ENCODE results near the gene LOXHD1. TPM values are rescaled to one million over a fixed set of nuclear protein-coding genes. Genes with fewer than 3 reads are reported as not detected.

The LOXHD1 gene
- total RNA-seq, 1 experiment from 2014 or later = 0.35 TPM

DNA sequence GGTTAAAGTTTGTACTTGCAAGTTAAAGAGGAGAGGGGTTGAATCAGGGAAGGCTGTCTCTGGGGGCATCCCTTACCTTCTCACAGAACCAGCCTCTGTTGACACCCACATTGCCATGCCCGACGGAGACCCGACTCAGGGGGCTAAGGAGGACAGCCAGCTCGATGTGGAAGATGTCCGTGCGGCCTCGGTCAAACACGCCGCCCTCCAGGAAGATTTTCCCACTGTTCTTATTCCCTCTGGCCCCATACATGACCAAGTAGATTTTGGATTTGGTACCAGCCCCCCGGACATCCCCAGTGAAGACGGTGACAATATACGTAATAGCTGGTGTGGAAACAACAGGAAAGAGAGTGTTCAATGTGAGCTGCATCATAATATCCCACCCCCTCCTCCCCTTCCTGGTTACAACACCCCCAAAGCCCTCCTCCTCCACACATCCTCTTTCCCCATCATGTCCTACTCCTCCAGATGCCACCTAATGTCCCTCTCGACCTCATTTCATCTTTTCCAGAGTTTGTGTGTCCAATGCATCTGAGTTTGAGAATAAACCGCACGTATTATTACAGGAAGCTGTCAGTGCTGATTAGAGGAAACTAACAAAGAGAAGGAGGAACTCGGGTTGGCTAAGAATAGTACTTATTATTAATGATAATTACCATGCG lies 55.7 kb downstream of the LOXHD1 start:
- H3K36me3 Mint-ChIP-seq = no peaks in the 10 kb centered on the region
- TF ChIP-seq ZNF416 (CRISPR knock-in tag; IDR thresholded peaks at IDR 0.05) (no peak), PRRX2 (CRISPR knock-in tag; IDR thresholded peaks at IDR 0.05) (no peak), ELF4 (CRISPR knock-in tag; IDR thresholded peaks at IDR 0.05; ENCODE audit: low read depth) (no peak), ZNF138 (CRISPR knock-in tag; conservative IDR thresholded peaks at IDR 0.05) (no peak), MAX (CRISPR knock-in tag; IDR thresholded peaks at IDR 0.05) (no peak), NR2C2 (CRISPR knock-in tag; IDR thresholded peaks at IDR 0.05) (no peak), ZNF532 (CRISPR knock-in tag; IDR thresholded peaks at IDR 0.05; ENCODE audit: borderline replicate concordance) (no peak), NR3C1 (CRISPR knock-in tag; conservative IDR thresholded peaks at IDR 0.05; ENCODE audit: low read depth) (no peak), FOXK1 (CRISPR knock-in tag; IDR thresholded peaks at IDR 0.05) (no peak), NFE2L1 (CRISPR knock-in tag; IDR thresholded peaks at IDR 0.05) (no peak), E2F4 (CRISPR knock-in tag; IDR thresholded peaks at IDR 0.05; ENCODE audit: borderline replicate concordance, low read depth) (no peak), CBFB (CRISPR knock-in tag; IDR thresholded peaks at IDR 0.05; ENCODE audit: low read depth) (no peak), TP53 (CRISPR knock-in tag; IDR thresholded peaks at IDR 0.05) (no peak)
- TF ChIP-seq, protein P1, sequence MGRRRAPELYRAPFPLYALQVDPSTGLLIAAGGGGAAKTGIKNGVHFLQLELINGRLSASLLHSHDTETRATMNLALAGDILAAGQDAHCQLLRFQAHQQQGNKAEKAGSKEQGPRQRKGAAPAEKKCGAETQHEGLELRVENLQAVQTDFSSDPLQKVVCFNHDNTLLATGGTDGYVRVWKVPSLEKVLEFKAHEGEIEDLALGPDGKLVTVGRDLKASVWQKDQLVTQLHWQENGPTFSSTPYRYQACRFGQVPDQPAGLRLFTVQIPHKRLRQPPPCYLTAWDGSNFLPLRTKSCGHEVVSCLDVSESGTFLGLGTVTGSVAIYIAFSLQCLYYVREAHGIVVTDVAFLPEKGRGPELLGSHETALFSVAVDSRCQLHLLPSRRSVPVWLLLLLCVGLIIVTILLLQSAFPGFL (CRISPR knock-in tag; IDR thresholded peaks at IDR 0.05; ENCODE audit: borderline replicate concordance) = no peak
- TF ChIP-seq, protein P2, sequence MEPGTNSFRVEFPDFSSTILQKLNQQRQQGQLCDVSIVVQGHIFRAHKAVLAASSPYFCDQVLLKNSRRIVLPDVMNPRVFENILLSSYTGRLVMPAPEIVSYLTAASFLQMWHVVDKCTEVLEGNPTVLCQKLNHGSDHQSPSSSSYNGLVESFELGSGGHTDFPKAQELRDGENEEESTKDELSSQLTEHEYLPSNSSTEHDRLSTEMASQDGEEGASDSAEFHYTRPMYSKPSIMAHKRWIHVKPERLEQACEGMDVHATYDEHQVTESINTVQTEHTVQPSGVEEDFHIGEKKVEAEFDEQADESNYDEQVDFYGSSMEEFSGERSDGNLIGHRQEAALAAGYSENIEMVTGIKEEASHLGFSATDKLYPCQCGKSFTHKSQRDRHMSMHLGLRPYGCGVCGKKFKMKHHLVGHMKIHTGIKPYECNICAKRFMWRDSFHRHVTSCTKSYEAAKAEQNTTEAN (CRISPR knock-in tag; IDR thresholded peaks at IDR 0.05) = no peak
- TF ChIP-seq, protein P3, sequence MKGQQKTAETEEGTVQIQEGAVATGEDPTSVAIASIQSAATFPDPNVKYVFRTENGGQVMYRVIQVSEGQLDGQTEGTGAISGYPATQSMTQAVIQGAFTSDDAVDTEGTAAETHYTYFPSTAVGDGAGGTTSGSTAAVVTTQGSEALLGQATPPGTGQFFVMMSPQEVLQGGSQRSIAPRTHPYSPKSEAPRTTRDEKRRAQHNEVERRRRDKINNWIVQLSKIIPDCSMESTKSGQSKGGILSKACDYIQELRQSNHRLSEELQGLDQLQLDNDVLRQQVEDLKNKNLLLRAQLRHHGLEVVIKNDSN (CRISPR knock-in tag; IDR thresholded peaks at IDR 0.05) = no peak
- ATAC-seq (no peak), DNase-seq (ENCODE audit: low spot score) (no peak)
- H3K9me3 Mint-ChIP-seq = no peaks in the 10 kb centered on the region
- POLR2A ChIA-PET = no interaction called here
- no peak overlapping the region for H3K4me3 Mint-ChIP-seq
- H3K4me1 Mint-ChIP-seq = no peaks in the 10 kb centered on the region
- CTCF ChIA-PET = interaction anchor here (0.6 to 1.0 kb wide), 2 partner anchors 45 to 346 kb away, joined by 3 read pairs; no protein-coding TSS in a partner anchor
- no peaks in the 10 kb centered on the region for H3K27me3 Mint-ChIP-seq (ENCODE audit: low read depth)
- no peak overlapping the region for H3K27ac Mint-ChIP-seq

GRCh38 chr18:46596119-46596518 lies 60.9 kb downstream of the LOXHD1 start:
- POLR2A ChIA-PET = no interaction called here
- no peaks in the 10 kb centered on the region for H3K27me3 Mint-ChIP-seq (ENCODE audit: low read depth)
- CTCF ChIA-PET = interaction anchor here (0.9 kb wide), 1 partner anchor 62 kb away, joined by 3 read pairs; no protein-coding TSS in a partner anchor
- no peaks in the 10 kb centered on the region for H3K9me3 Mint-ChIP-seq
- ATAC-seq (no peak), DNase-seq (ENCODE audit: low spot score) (no peak)
- H3K36me3 Mint-ChIP-seq = no peaks in the 10 kb centered on the region
- H3K4me3 Mint-ChIP-seq = no peak overlapping the region
- peaks cover 5% of the 10 kb centered on the region for H3K4me1 Mint-ChIP-seq
- no peak overlapping the region for H3K27ac Mint-ChIP-seq
- TF ChIP-seq ZNF219 (CRISPR knock-in tag; IDR thresholded peaks at IDR 0.05; ENCODE audit: borderline replicate concordance) = no peak
- TF ChIP-seq IRF1 (CRISPR knock-in tag; IDR thresholded peaks at IDR 0.05) = no peak
- TF ChIP-seq TEAD1 (CRISPR knock-in tag; IDR thresholded peaks at IDR 0.05) = no peak
- TF ChIP-seq, protein P4, sequence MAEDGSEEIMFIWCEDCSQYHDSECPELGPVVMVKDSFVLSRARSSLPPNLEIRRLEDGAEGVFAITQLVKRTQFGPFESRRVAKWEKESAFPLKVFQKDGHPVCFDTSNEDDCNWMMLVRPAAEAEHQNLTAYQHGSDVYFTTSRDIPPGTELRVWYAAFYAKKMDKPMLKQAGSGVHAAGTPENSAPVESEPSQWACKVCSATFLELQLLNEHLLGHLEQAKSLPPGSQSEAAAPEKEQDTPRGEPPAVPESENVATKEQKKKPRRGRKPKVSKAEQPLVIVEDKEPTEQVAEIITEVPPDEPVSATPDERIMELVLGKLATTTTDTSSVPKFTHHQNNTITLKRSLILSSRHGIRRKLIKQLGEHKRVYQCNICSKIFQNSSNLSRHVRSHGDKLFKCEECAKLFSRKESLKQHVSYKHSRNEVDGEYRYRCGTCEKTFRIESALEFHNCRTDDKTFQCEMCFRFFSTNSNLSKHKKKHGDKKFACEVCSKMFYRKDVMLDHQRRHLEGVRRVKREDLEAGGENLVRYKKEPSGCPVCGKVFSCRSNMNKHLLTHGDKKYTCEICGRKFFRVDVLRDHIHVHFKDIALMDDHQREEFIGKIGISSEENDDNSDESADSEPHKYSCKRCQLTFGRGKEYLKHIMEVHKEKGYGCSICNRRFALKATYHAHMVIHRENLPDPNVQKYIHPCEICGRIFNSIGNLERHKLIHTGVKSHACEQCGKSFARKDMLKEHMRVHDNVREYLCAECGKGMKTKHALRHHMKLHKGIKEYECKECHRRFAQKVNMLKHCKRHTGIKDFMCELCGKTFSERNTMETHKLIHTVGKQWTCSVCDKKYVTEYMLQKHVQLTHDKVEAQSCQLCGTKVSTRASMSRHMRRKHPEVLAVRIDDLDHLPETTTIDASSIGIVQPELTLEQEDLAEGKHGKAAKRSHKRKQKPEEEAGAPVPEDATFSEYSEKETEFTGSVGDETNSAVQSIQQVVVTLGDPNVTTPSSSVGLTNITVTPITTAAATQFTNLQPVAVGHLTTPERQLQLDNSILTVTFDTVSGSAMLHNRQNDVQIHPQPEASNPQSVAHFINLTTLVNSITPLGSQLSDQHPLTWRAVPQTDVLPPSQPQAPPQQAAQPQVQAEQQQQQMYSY (CRISPR knock-in tag; IDR thresholded peaks at IDR 0.05) = no peak
- TF ChIP-seq PRRX2 (CRISPR knock-in tag; IDR thresholded peaks at IDR 0.05) = no peak
- TF ChIP-seq SOX15 (CRISPR knock-in tag; IDR thresholded peaks at IDR 0.05) = no peak
- no peak for TF ChIP-seq NFYB (CRISPR knock-in tag; conservative IDR thresholded peaks at IDR 0.05; ENCODE audit: low read depth)
